Activated CD8-positive, alpha-beta memory T cell treated with anti-CD3 and anti-CD28 coated beads for 4 hours (primary cell): ENCODE data around the gene SDF2.

Experiments used
- DNase-seq, 2 donors: peaks; one replicate each; pipeline ENCODE4 v3.0.0-alpha.2; 2020; ENCODE audit warnings: low read depth in 2 of 2

SDF2 gene

GRCh38 chr17:28661635-28662526, at the start of gene SDF2, which contains the start of gene SUPT6H:
TSS of gene SDF2 (minus strand) at chr17:28661906. CDS start at chr17:28661876, 30 bp downstream.
TSS of gene SUPT6H (plus strand) at chr17:28662205. CDS start at chr17:28673402, 11,197 bp downstream.
- peak; percentile 90 to 92 for DNase-seq

DNA sequence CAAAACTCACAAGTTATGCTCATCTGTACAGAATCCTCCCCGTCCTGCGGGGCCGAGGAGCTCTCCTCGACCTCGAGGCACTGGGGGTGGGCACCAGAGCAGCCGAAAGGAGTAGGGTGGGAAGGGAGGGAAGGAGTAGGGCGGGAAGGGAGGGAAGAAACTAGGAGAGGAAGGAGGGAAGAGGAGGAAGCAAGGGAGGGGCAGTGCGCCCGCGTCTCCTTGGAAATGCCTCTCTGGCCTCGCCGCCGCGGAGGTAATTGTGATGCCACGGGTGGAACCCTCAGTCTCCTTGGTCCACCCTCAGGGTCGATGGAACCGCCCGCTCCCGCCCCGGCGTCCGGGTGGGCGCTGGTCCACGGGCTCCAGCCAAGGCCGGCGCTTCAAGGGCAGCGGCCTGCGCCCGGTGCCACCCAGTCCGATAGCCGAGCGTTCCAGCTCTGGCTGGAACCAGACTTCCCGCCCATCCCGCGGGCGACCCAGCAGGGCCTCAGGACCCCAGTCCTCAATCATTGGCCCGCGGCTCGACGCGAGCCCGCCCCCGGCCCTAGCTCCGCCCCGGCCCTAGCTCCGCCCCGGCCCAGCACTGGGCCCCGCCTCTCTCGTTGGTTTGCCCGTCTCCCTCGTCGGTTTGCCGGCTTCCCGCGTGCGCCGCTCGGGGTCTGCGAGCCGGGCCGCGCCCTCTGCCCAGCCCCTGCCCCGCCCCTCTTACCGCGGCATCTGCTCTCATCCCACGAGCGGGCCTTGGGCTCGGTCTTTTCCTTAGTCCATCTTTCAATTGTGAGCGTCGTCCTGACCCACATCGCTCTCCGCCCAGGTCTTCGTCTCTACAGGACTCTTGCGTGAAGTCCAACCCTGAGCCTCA, 49.4 kb upstream of the SDF2 start:
- DNase-seq, result peak; percentile 72 to 76

DNA sequence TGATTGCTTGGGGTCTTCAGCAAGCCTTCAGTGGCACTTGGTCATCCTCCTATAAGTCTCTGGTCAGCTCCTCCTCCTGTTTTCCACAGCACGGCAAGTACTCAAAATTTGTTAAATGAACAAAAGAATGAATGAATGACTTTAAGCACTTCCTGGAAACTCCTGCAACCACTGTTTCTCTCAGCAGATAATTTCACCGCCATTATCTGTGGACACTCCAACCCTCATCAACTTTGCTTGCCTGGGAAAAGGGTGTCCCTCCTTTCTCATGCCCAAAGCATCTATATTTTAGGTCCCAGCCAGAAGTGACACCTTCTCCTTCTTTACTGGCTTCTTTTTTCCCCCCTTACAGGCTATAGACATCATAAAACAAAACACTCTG, 45.6 kb upstream of the SDF2 start:
- DNase-seq, result no peak

DNA sequence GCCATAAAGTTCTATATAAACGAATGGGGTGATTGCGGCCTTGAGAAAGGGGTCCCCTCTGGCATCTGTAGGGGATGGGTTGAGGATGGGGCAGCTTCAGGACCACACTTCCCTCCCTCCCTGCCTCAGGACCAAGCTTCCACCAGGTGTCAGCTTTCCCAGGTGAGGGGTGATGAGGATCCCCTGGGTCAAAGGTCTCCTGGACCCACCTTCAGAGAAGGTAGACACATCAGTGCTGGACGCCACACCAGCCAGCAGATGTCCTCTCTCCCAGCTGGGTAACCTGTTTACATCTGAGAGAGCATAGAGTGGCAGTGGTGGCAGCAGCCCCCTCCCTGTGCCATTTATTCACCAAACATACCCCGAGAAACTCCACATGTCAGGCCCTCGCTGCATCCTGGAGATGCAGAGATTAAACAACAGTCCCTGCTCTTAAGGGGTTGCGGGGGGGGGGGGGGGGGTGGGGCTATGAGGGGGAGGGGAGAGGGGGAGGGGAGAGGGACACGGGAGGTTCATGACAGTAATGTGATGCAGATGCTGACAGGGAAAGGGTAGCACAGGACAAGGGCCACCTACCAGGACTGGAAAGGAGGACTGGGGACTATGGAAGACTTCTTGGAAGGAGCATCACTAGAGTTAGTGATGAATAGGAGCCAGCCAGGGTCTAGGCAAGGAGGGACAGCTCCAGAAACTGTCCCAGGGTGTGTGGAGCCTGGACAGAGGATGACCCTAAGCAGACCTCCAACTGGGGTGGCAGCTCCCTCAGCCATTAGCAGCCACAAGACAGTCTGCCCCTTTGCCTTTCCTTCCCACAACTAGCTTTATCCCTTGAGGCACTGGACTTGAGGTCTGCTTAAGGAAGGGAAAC, 45.0 kb upstream of the SDF2 start:
- no peak for DNase-seq

- DNase-seq, result no peak
Measured at GRCh38 chr17:28705728-28706334, 44.1 kb upstream of the SDF2 start.

DNA sequence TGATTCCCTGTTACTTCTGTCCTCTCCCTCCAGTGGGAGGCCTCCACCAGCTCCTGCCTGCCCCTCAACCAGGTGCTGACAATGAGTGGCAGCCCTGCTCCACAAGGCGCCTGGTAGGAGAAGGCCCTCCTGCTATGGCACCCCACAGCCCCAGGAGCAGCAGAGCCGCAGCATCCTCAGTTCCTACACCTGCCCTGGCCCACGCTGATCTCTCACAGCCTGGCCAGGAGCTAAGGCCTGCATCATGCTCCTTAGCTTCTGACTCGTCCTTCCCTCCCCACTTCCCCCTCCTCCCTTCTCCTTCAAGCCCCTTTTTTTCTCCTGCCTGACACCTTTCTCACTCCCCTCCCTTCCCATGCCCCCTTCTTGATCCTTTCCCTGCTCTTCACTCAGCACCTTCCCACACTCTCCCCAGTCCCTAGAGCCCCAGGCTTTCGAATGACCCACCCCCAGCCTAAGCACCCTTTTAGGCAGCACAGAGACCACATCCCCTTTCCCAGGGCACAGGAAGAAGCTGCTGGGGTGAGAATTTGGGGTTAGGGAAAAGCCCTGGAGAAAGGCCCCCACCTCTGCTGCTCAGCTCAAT, 43.5 kb upstream of the SDF2 start:
- no peak for DNase-seq

DNA sequence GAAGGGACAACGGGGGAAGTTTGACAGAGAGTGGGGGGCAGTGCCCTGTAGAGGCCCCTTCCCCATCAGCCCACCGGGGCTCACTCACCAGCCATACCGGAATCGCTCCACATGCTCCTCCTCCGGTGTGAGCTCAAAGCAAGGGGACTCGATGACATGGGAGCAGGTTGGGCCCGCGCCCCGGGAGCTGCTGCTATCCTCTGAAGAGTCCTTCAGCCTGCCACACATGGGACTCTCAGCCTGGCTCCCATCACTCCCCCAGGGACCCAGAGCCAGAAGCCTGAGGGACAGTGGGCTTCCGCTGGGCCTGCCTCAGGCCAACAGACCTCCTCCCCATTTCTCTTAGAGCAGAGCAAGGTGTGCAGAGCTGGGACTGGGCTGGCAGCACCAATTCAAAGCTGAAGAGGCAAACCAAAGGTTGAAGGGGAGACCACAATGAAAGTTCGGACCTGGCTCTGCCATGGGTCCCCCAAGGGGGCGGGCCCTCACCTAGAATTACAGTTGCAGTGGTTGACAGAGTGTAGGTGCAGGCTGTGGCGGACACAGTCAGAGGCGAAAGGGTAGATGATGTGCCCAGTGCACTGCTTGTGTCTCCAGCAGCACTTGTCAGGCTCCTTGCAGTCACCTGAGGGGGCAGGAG, 42.6 kb upstream of the SDF2 start:
- no peak for DNase-seq

DNA sequence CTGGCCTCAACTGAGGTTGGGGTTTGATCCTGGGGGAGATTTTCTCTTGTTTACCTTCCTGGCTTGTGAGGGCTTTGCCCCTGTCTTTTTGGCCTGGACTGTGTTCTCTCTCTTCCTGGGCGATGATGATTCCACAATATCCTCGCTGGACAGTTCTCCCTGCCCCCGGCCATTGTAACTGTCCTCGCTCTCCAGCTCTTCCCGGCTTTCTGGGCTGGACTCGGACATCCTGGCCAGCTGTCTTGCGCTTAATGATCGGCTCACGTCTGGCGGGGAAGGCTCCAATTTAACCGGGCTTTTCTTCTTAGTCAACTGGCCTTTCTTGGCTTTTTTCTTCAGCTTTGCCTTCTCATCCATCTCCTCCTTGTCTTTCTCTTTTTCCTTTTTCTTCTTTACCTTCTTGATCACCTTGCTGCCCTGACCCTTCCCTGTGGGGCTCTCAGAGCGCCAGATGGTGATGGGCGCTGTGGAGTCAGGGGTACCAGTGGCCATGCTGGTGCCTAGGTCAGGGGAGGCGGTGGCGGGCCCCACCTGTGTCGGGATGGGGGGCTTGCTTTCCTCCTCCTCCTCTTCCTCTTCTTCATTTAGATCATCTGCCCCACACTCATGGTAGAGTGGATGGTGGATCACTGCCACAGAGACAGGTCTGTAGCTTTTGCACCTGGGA, 42.0 kb upstream of the SDF2 start:
- no peak for DNase-seq

GRCh38 chr17:28702752-28703150, 41.0 kb upstream of the SDF2 start:
- no peak for DNase-seq

GRCh38 chr17:28702026-28702751, 40.5 kb upstream of the SDF2 start:
- DNase-seq, result no peak

GRCh38 chr17:28700830-28701492, 39.3 kb upstream of the SDF2 start:
- no peak for DNase-seq

- no peak for DNase-seq
Measured at GRCh38 chr17:28700278-28700677, 38.6 kb upstream of the SDF2 start.

DNA sequence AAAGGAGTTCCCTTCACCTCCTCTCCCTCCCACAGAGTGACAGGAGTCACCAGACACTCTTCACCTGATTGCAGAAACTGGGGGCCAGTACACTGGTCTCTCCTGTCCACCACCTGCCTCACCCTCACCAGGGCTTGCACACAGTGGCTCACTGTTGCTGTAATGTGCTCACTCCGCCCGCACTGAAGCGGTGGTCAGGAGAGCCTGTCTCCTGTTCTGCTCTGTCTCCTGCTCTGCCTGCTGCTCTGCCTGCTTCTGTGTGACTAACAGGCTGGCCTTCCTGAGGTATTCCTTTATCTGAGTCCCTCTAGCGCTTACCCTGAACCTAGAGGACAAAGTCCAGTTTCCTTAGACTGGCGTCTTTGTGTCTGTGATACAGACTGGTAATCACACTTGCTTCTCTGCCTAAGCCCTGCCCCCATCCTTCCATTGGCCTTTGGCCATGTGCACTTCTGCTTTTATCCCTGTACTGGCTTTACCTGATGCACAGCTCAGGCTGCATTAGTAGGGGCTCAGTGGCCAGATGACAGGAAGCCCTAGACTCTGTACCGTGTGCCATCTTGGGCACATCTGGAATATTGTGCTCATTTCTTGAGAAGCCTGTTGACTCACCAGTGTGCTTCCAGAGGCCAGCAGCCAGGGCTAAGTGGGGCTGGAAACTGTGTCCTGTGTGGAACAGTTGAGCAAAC, 36.7 kb upstream of the SDF2 start:
- no peak for DNase-seq

DNA sequence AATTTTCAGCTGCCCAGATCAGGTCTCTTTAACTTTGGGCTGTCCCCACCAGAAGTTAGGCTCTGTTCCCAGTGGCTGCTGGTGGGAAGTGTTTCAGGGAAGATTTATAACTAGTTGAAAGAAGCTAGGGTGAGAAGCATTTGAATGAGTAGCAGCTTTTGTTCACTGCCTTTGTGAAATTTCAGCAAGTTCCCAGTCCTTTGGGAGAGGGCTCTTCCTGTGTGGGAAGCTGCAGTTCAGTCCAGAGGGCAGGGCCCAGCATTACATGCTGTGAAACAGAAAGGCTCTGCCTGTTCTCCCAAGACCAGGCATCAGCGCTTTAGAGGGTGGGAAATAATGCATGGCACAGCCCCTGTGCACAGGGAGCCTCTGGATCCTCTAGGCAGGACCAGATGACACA, 32.2 kb upstream of the SDF2 start:
- no peak for DNase-seq

DNA sequence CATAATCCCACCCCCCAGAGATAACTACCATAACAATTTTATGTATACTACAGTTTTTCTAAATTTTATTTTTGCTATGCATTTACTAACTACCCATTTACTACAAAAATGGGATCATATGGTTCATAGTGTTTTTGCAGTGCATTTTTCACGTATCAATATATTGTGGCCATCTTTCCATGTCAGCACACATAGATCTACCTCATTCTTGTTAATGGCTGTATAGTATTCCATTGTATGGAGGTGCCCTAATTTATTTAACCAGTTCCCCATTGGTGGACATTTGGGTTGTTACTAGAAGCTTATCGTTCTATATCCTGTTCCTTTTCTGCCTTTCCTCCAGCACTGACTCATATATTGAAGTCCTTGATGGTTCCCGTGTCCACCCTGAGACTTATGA, 27.3 kb upstream of the SDF2 start:
- no peak for DNase-seq

GRCh38 chr17:28688481-28688880, 26.8 kb upstream of the SDF2 start:
- no peak for DNase-seq

DNA sequence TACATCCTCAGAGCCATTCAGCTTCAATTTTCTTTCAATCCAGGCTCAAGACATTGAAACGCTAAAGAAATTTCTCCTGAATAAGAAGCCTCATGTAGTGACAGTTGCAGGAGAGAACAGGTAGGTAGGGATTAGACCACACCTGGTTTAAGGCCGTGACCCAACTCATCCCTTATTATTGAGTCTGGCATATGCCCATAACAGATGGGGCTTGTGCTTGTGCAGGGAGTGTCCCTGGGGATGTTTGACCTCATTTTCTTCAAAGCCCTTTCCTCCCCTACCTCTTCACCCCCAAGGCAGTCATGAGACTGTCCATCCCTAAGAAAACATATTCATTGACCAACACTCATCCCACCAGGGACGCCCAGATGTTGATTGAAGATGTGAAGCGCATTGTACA, 24.6 kb upstream of the SDF2 start:
- DNase-seq, result no peak

- no peak for DNase-seq
Measured at GRCh38 chr17:28685366-28685765, 23.7 kb upstream of the SDF2 start.
